Activated CD8-positive, alpha-beta memory T cell treated with anti-CD3 and anti-CD28 coated beads, Interleukin-2, amount 50 U/mL, for 4 hours (primary cell): ENCODE measurements around the gene PIK3CB.
"Not testable (repeated sequence)": the region's sequence is repeated elsewhere in the genome, so short reads cannot be mapped to it uniquely, and the experiment has no call there.

Experiments used
- DNase-seq: peaks from one replicate; pipeline ENCODE4 v3.0.0-alpha.2; 2020

Gene PIK3CB

GRCh38 chr3:138678086-138678485, 156.6 kb downstream of the PIK3CB start:
- no peak for DNase-seq

- DNase-seq = no peak
These were observed 159.3 kb downstream of the PIK3CB start for GRCh38 chr3:138675393-138675792.

DNA sequence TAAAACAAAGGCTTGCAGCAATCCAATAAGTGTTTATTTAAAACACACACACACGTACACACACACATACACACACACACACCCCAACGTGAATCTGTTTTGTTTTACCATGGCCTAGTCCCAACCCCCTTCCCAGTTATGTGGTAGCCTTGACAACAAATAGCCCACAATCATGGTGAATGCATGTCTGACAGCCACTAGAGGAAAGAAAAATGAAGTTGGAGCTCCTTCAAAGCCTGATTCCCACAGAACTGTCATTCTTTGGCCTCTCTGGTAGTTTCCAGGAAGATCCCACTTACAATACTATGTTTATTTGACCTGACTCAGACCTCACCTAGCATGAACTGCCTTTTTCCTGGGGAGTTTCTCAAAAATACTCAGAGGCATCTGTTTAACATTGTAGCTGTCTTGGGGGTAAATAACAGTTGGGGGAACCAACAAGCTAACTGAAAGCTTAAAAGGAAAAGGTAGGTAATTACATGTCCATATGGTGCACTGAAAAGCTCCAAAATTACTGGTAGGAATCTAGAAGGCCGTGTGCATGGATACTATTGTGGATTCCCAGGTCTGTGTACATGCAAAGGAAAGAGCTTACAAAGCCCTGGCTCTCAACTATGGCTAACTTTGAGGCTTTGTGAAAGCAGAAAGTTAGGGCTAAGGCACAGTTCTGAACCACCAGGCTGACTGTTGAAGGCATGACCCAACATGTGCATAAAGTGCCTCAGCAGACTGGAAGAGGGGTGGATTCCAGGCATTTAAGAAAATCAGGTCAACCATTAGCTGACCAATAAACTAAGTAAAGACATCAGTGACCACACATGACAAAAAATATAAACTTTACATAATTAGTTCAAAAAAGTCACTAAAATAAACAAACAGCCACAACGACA, 160.8 kb downstream of the PIK3CB start:
- no peak for DNase-seq

GRCh38 chr3:138670407-138670806, 164.3 kb downstream of the PIK3CB start:
- no peak for DNase-seq

DNA sequence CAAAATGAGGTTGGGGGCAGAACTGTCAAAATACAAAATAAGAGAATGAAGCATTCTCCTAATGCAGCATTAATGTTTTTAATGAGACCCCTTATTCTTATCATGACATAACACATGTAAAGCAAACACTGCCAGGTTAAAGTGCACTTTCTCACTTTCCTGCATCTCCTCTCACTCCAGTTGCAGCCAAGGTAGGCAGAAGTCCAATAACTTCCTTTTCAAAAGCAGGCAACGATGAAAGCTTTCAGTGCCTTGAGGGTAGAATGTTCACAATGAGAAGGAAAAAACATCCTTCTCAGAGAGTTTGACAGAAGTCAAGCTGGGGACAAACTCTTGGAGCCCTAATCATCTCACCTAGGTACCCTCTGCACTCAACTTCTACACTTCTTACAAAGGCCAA, 166.6 kb downstream of the PIK3CB start:
- no peak for DNase-seq

GRCh38 chr3:138657508-138657907, 177.2 kb downstream of the PIK3CB start:
- DNase-seq = no peak

- DNase-seq = no peak
These were observed 181.2 kb downstream of the PIK3CB start for GRCh38 chr3:138653567-138653966.

- DNase-seq = no peak
These were observed 185.6 kb downstream of the PIK3CB start for GRCh38 chr3:138649134-138649533.

DNA sequence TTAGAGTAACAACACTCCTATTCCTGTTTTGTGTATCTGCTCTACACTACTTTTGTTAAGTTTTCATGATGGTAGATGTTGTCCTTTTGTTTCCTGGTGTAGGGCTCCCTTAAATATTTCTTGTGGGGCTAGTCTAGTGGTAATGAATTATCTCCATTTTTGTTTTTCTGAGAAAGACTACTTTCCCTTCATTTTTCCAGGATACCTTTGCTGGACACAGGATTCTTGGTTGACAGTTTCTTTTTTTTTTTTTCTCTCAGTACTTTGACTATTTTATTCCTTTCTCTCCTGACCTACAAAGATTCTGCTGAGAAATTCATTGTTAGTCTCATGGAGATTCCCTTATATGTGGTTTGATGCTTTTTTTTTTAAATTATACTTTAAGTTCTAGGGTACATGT, 188.2 kb downstream of the PIK3CB start:
- DNase-seq = no peak

- no peak for DNase-seq
These were observed 188.7 kb downstream of the PIK3CB start for GRCh38 chr3:138646008-138646407.

DNA sequence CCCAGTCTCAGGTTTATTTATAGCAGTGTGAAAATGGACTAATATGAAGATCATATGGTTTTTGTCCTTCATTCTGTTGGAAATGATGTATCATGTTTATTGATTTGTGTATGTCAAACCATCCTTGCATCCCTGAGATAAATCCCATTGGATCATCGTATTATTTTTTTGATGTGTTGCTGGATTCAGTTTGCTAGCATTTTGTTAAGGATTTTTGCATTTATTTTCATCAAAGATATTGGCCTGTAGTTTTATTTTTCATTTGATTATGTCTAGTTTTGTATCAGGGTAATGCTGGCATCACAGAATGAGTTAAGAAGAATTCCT, 191.8 kb downstream of the PIK3CB start:
- DNase-seq = no peak

DNA sequence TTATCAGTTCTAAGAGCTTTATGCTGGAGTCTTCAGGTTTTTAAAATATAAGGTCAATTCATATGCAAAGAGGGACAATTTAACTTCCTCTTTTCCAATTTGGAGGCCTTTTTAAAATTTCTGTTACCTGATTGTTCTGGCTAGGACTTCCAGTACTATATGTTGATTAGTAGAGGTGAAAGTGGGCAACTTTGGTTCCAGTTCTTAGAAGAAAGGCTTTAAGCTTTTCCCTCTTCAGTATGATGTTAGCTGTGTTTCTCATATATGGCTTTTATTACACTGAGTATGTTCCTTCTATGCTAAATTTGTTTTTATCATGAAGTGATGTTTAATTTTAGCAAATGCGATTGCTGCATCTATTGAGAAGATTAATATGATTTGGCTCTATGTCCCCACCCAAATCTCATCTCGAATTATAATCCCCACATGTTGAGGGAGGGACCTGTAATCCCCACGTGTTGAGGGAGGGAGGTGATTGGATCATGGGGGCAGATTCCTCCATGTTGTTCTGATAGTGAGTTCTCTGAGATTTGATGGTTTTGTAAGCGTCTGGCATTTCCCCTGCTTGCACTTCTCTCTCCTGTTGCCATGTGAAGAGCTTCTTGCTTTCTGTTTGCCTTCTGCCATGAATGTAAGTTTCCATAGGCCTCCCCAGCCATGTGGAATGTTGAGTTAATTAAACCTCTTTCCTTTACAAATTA, 192.4 kb downstream of the PIK3CB start:
- no peak for DNase-seq

- no peak for DNase-seq
These were observed 194.2 kb downstream of the PIK3CB start for GRCh38 chr3:138640537-138640936.

GRCh38 chr3:138638641-138639040, 196.1 kb downstream of the PIK3CB start:
- DNase-seq = no peak

DNA sequence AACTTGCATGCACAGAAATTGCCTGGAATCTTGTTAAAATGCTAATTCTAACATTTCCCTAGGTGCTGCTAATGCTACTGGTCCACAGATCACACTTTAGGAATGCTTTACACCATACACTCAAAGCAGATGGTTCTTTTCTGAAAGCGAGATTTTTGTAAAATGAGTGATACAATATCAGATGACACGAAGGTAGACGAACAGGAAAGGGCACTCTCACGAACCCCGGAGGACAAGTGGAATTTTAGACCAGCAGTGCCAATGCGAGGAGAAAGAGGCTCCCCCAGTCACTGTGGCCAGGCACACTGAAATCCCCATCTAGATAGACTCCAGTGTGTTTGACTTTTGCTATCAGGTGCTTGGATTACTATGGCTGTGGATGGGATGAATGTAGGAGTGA, 205.2 kb downstream of the PIK3CB start:
- no peak for DNase-seq

GRCh38 chr3:138625707-138626365, 208.9 kb downstream of the PIK3CB start:
- DNase-seq = no peak

- DNase-seq = no peak
These were observed 210.2 kb downstream of the PIK3CB start for GRCh38 chr3:138624518-138624917.

- DNase-seq = no peak
These were observed 214.3 kb downstream of the PIK3CB start for GRCh38 chr3:138620431-138620830.

- no peak for DNase-seq
These were observed 219.3 kb downstream of the PIK3CB start for GRCh38 chr3:138615462-138615861.

GRCh38 chr3:138609898-138610266, 224.8 kb downstream of the PIK3CB start:
- no peak for DNase-seq

DNA sequence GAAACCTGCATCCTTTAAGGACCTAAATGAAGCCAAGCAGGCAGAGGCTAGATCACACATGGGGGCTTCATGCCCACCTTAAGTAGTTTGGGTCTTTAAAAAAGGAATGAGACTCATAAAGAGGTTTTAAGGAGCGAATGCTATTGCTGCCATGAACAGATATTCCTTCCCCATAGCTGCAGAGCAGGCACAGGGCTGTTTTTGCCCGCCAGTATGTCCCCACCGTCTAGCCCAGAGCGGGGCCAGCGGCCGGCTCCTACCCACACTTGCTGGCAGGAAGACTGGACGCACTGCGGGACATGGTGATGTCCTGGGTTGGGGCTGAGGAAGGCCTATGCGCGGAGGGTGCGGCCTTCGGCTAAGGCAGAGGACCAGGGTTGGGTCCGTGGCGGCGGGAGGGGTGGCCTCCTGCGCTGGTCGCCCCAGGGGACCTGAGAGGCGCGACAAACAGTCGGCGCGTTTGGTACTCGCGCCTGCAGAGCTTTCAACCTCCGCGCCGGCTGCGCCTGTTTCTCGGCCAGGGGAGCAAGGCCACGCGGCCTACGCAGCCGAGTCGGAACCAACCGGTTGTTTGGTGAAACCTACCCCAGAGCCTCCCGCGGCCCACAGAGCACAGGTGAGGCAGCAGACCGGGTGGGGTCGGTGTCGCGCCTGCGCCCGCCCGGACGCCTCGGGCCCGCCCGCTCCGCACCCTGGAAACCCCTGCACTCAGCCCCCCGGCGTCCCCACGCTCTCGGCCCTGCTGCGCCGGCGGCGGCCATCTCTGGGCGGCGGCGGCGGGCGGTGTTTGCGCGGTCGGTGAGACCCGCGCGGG, 226.2 kb downstream of the PIK3CB start, which contains the start of gene FAIM:
TSS of gene FAIM (plus strand) at position 450 of the 814 bp plus-strand sequence. CDS start 10,956 bp downstream, outside the sequence.
- DNase-seq = peak; percentile 69

GRCh38 chr3:138604106-138604595, 230.6 kb downstream of the PIK3CB start:
- DNase-seq = not testable (repeated sequence)
